Activated CD4-positive, alpha-beta T cell treated with anti-CD3 and anti-CD28 coated beads, Interleukin-10, Interleukin-2, amounts not matched to agents 100 ng/mL and 50 ng/mL, durations not matched to agents 16 hours and 8 hours (primary cell): Measurements from ENCODE around the gene FAT1.
A peak's percentile ranks its signal among the peaks of the same experiment; 100 is the strongest.

ENCODE experiments used
- DNase-seq: peaks from one replicate; pipeline ENCODE4 v3.0.0-alpha.2; 2020

FAT1 gene

GRCh38 chr4:186647821-186648220 is 75.8 kb downstream of the FAT1 start:
- DNase-seq, result no peak

- no peak for DNase-seq
These were observed 78.9 kb downstream of the FAT1 start for GRCh38 chr4:186644737-186645261.

- no peak for DNase-seq
These were observed 79.4 kb downstream of the FAT1 start for GRCh38 chr4:186644311-186644638.

- DNase-seq, result no peak
These were observed 80.0 kb downstream of the FAT1 start for GRCh38 chr4:186643501-186644310.

GRCh38 chr4:186642998-186643397 is 80.7 kb downstream of the FAT1 start:
- DNase-seq, result no peak

- DNase-seq, result no peak
These were observed 81.1 kb downstream of the FAT1 start for GRCh38 chr4:186642530-186642929.

- DNase-seq, result no peak
These were observed 89.0 kb downstream of the FAT1 start for GRCh38 chr4:186634591-186635128.

- no peak for DNase-seq
These were observed 89.8 kb downstream of the FAT1 start for GRCh38 chr4:186633844-186634243.

GRCh38 chr4:186630128-186630527 is 93.5 kb downstream of the FAT1 start:
- no peak for DNase-seq

- DNase-seq, result peak; percentile 43
These were observed 95.5 kb downstream of the FAT1 start for GRCh38 chr4:186628058-186628711.

GRCh38 chr4:186627226-186627865 is 96.3 kb downstream of the FAT1 start:
- DNase-seq, result peak; percentile 21

GRCh38 chr4:186624951-186625350 is 98.7 kb downstream of the FAT1 start:
- DNase-seq, result no peak

- DNase-seq, result no peak
These were observed 100.1 kb downstream of the FAT1 start for GRCh38 chr4:186623546-186623945.

GRCh38 chr4:186622788-186623464 is 100.7 kb downstream of the FAT1 start:
- DNase-seq, result no peak

GRCh38 chr4:186621959-186622553 is 101.6 kb downstream of the FAT1 start:
- DNase-seq, result no peak

GRCh38 chr4:186619088-186619487 is 104.6 kb downstream of the FAT1 start:
- no peak for DNase-seq

GRCh38 chr4:186617921-186618320 is 105.7 kb downstream of the FAT1 start:
- DNase-seq, result no peak

- DNase-seq, result no peak
These were observed 116.2 kb downstream of the FAT1 start for GRCh38 chr4:186607490-186607889.

GRCh38 chr4:186606591-186606992 is 117.1 kb downstream of the FAT1 start:
- DNase-seq, result no peak

GRCh38 chr4:186605261-186605865 is 118.3 kb downstream of the FAT1 start:
- DNase-seq, result no peak

- DNase-seq, result no peak
These were observed 119.4 kb downstream of the FAT1 start for GRCh38 chr4:186604124-186604807.
